SK-N-SH (cell line): ENCODE measurements around the gene LRR1.

Experiments used
- CTCF ChIP-seq: fragments of 200-600 bp; sonication (generic); IDR thresholded peaks from 2 replicates; pipeline ENCODE4 v1.6.1; 2017; ENCODE audit warnings: antibody characterized with exemption, mild to moderate bottlenecking, moderate library complexity
- EZH2phosphoT487 ChIP-seq: fragments of 200-600 bp; sonication (generic); IDR thresholded peaks from 2 replicates; pipeline ENCODE4 v1.6.1; 2017; ENCODE audit warnings: low read depth, mixed run types, mild to moderate bottlenecking, antibody characterized with exemption, moderate library complexity, borderline replicate concordance
- MEF2A ChIP-seq: IDR thresholded peaks from 2 replicates; pipeline ENCODE4 v1.4.0; 2012; ENCODE audit warnings: low read depth, borderline replicate concordance

- TF ChIP-seq MEF2A: no peak
- no peak for TF ChIP-seq EZH2phosphoT487
- TF ChIP-seq CTCF: no peak
Observed at GRCh38 chr14:49549881-49550280, 48.9 kb upstream of the LRR1 start.
